ENCODE results near the gene ZDHHC3. TPM values are rescaled to one million over a fixed set of nuclear protein-coding genes. Genes with fewer than 3 reads are reported as not detected.

Gene ZDHHC3, protein sequence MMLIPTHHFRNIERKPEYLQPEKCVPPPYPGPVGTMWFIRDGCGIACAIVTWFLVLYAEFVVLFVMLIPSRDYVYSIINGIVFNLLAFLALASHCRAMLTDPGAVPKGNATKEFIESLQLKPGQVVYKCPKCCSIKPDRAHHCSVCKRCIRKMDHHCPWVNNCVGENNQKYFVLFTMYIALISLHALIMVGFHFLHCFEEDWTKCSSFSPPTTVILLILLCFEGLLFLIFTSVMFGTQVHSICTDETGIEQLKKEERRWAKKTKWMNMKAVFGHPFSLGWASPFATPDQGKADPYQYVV
- total RNA-seq (2021) (94.7 and 95.2 TPM in 2 replicates), Bru-seq, nascent RNA (percentile 85 among the genes with signal in this experiment), BruChase-seq, experiment 1, labeled RNA remaining after a 2-hour chase (percentile 82 among the genes with signal in this experiment), BruChase-seq, experiment 2, labeled RNA remaining after a 6-hour chase (percentile 81 among the genes with signal in this experiment)
- long read RNA-seq, transcript ZDHHC3-205 (7 exons, 2,687 nt), result major isoform, 72 of 120 reads
- long read RNA-seq, transcript ZDHHC3-201 (8 exons, 3,101 nt), result minor isoform, 17 of 120 reads
- long read RNA-seq, partial matches to known transcripts, result 6 of 120 reads
- long read RNA-seq, other reads (novel, unspliced or antisense), result 25 of 120 reads

- ChIA-PET CTCF (interaction anchor here (0.6 kb wide), 1 partner anchor 61 kb away, joined by 17 read pairs; no protein-coding TSS in a partner anchor), POLR2A (ENCODE audit: low non-redundant PET) (no interaction called here)
- DNase-seq (ENCODE audit: low spot score), result peak; percentile 83
- H3K4me3 ChIP-seq (ENCODE audit: low read depth, low read length, poor library complexity, severe bottlenecking), result peak within 1 kb of the TSS; percentile 90
- TF ChIP-seq EZH2 (IDR thresholded peaks at IDR 0.05; ENCODE audit: borderline replicate concordance, low read depth, low read length, poor library complexity, severe bottlenecking) (no peak), CTCF (conservative IDR thresholded peaks at IDR 0.05; ENCODE audit: low read depth, low read length) (no peak)
- peak within 1 kb of the TSS; percentile 95 for H3K27ac ChIP-seq (ENCODE audit: low read depth, low read length, poor library complexity, severe bottlenecking)
- peaks cover 12% of the 10 kb centered on the region for H3K4me1 ChIP-seq (ENCODE audit: insufficient read depth, low read length, poor library complexity, severe bottlenecking)
- no peaks in the 10 kb centered on the region for H3K9me3 ChIP-seq (ENCODE audit: low read depth, low read length, poor library complexity, severe bottlenecking)
- intact Hi-C loops (cut with micrococcal nuclease; ENCODE audit: unreplicated experiment), result no loop called here
- peaks cover 3% of the 10 kb centered on the region for H3K36me3 ChIP-seq (ENCODE audit: insufficient read depth, low read length, poor library complexity, severe bottlenecking)
- H3K27me3 ChIP-seq (replicated peaks; ENCODE audit: insufficient read depth, low read depth, low read length, poor library complexity), result no peaks in the 10 kb centered on the region
- no TSS peak for BruUV-seq (replicated peaks)
Observed at GRCh38 chr3:44976002-44976815, at the start of gene ZDHHC3, which contains the start of gene EXOSC7. ZDHHC3 (minus strand) TSS chr3:44976174; CDS start chr3:44959436, 16,738 bp downstream. EXOSC7 (plus strand) TSS chr3:44976244; CDS start chr3:44976278, 34 bp downstream.

- Histone ChIP-seq H3K9me3 (ENCODE audit: low read depth, low read length, poor library complexity, severe bottlenecking) (no peaks in the 10 kb centered on the region), H3K36me3 (ENCODE audit: insufficient read depth, low read length, poor library complexity, severe bottlenecking) (no peaks in the 10 kb centered on the region), H3K4me3 (ENCODE audit: low read depth, low read length, poor library complexity, severe bottlenecking) (no peak overlapping the region), H3K27ac (ENCODE audit: low read depth, low read length, poor library complexity, severe bottlenecking) (no peak overlapping the region), H3K27me3 (replicated peaks; ENCODE audit: insufficient read depth, low read depth, low read length, poor library complexity) (no peaks in the 10 kb centered on the region), H3K4me1 (ENCODE audit: insufficient read depth, low read length, poor library complexity, severe bottlenecking) (no peaks in the 10 kb centered on the region)
- ChIA-PET CTCF (no interaction called here), POLR2A (ENCODE audit: low non-redundant PET) (no interaction called here)
- intact Hi-C loops (cut with micrococcal nuclease; ENCODE audit: unreplicated experiment), result no loop called here
- DNase-seq (ENCODE audit: low spot score), result no peak
- no peak for TF ChIP-seq EZH2 (IDR thresholded peaks at IDR 0.05; ENCODE audit: borderline replicate concordance, low read depth, low read length, poor library complexity, severe bottlenecking)
- no peak for TF ChIP-seq CTCF (conservative IDR thresholded peaks at IDR 0.05; ENCODE audit: low read depth, low read length)
- no TSS peak for BruUV-seq (replicated peaks)
Observed at GRCh38 chr3:45024542-45025255, 48.7 kb upstream of the ZDHHC3 start.

DNA sequence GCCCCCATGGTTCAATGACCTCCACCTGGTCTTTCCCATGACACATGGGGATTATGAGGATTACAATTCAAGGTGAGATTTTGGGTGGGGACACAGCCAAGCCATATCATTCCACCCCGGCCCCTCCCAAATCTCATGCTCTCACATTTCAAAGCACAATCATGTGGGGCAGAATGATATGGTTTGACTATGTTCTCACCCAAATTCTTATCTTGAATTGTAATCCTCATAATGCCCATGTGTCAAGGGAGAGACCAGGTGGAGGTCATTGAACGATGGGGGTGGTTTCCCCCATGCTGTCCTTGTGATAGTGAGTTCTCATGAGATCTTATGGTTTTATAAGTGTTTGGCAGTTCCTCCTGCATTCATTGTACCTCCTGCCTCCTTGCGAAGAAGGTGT lies 47.7 kb upstream of the ZDHHC3 start:
- BruUV-seq (replicated peaks), result no TSS peak
- ChIA-PET CTCF (no interaction called here), POLR2A (ENCODE audit: low non-redundant PET) (no interaction called here)
- H3K27ac ChIP-seq (ENCODE audit: low read depth, low read length, poor library complexity, severe bottlenecking), result no peak overlapping the region
- intact Hi-C loops (cut with micrococcal nuclease; ENCODE audit: unreplicated experiment), result no loop called here
- H3K4me3 ChIP-seq (ENCODE audit: low read depth, low read length, poor library complexity, severe bottlenecking), result no peak overlapping the region
- no peaks in the 10 kb centered on the region for H3K9me3 ChIP-seq (ENCODE audit: low read depth, low read length, poor library complexity, severe bottlenecking)
- no peaks in the 10 kb centered on the region for H3K27me3 ChIP-seq (replicated peaks; ENCODE audit: insufficient read depth, low read depth, low read length, poor library complexity)
- no peaks in the 10 kb centered on the region for H3K4me1 ChIP-seq (ENCODE audit: insufficient read depth, low read length, poor library complexity, severe bottlenecking)
- TF ChIP-seq CTCF (conservative IDR thresholded peaks at IDR 0.05; ENCODE audit: low read depth, low read length) (no peak), EZH2 (IDR thresholded peaks at IDR 0.05; ENCODE audit: borderline replicate concordance, low read depth, low read length, poor library complexity, severe bottlenecking) (no peak)
- no peak for DNase-seq (ENCODE audit: low spot score)
- H3K36me3 ChIP-seq (ENCODE audit: insufficient read depth, low read length, poor library complexity, severe bottlenecking), result no peaks in the 10 kb centered on the region

Data from A673 (cell line).